H9 (cell line): ENCODE data around the gene PCDHB8. TPM values are rescaled to one million over a fixed set of nuclear protein-coding genes. Genes with fewer than 3 reads are reported as not detected.
"Not testable (repeated sequence)": the region's sequence is repeated elsewhere in the genome, so short reads cannot be mapped to it uniquely, and the experiment has no call there.

Experiments used
- DNase-seq: peaks from one replicate; pipeline ENCODE4 v3.0.0-alpha.2; 2017
- H2AFZ ChIP-seq: one replicate; pipeline ENCODE4 v1.6.1; 2013; ENCODE audit warnings: mild to moderate bottlenecking, low read length, control low read depth, moderate library complexity
- H2AK5ac ChIP-seq: 2 replicates; pipeline ENCODE4 v1.6.1; 2013; ENCODE audit warnings: low read length, control low read depth, mixed read lengths; ENCODE audit not compliant: insufficient read length
- H2BK120ac ChIP-seq: one replicate; pipeline ENCODE4 v1.6.1; 2013; ENCODE audit warnings: low read depth, mild to moderate bottlenecking, low read length, control low read depth, inconsistent platforms; ENCODE audit not compliant: poor library complexity, severe bottlenecking
- H2BK12ac ChIP-seq: 2 replicates; pipeline ENCODE4 v1.6.1; 2013; ENCODE audit warnings: low read length, control low read depth, mixed read lengths, low read depth; ENCODE audit not compliant: insufficient read length
- H2BK15ac ChIP-seq: 2 replicates; pipeline ENCODE4 v1.6.1; 2013; ENCODE audit warnings: low read depth, low read length, control low read depth
- H2BK20ac ChIP-seq: one replicate; pipeline ENCODE4 v1.6.1; 2013; ENCODE audit warnings: low read depth, mild to moderate bottlenecking, low read length, control low read depth, inconsistent platforms; ENCODE audit not compliant: poor library complexity, severe bottlenecking
- H2BK5ac ChIP-seq: 2 replicates; pipeline ENCODE4 v1.6.1; 2013; ENCODE audit warnings: low read length, control low read depth, mixed read lengths; ENCODE audit not compliant: insufficient read length
- H3K14ac ChIP-seq: 2 replicates; pipeline ENCODE4 v1.6.1; 2013; ENCODE audit warnings: low read length, control low read depth; ENCODE audit not compliant: insufficient read depth
- H3K18ac ChIP-seq: 2 replicates; pipeline ENCODE4 v1.6.1; 2013; ENCODE audit warnings: low read depth, mild to moderate bottlenecking, mixed read lengths, low read length, control low read depth; ENCODE audit not compliant: insufficient read length
- H3K23ac ChIP-seq: 2 replicates; pipeline ENCODE4 v1.6.1; 2013; ENCODE audit warnings: low read length, control low read depth, mixed read lengths, low read depth; ENCODE audit not compliant: insufficient read length
- H3K23me2 ChIP-seq: 2 replicates; pipeline ENCODE4 v1.6.1; 2013; ENCODE audit warnings: low read depth, mild to moderate bottlenecking, mixed read lengths, low read length, control low read depth; ENCODE audit not compliant: insufficient read length, poor library complexity, severe bottlenecking
- H3K27ac ChIP-seq: 2 replicates; pipeline ENCODE4 v1.5.1; 2013; ENCODE audit warnings: low read length, control low read depth, mixed read lengths, low read depth; ENCODE audit not compliant: insufficient read length
- H3K27me3 ChIP-seq: 2 replicates; pipeline ENCODE4 v1.6.1; 2013; ENCODE audit warnings: low read length, control low read depth, inconsistent platforms; ENCODE audit not compliant: insufficient read depth
- H3K4ac ChIP-seq: 2 replicates; pipeline ENCODE4 v1.6.1; 2013; ENCODE audit warnings: low read depth, mild to moderate bottlenecking, control low read depth, inconsistent platforms, low read length, moderate library complexity
- H3K4me1 ChIP-seq: 2 replicates; pipeline ENCODE4 v1.6.1; 2013; ENCODE audit warnings: low read length, control low read depth, inconsistent platforms; ENCODE audit not compliant: insufficient read depth
- H3K4me2 ChIP-seq: 2 replicates; pipeline ENCODE4 v1.6.1; 2013; ENCODE audit warnings: low read length, control low read depth, mixed read lengths; ENCODE audit not compliant: insufficient read length, insufficient read depth
- H3K56ac ChIP-seq: 2 replicates; pipeline ENCODE4 v1.6.1; 2013; ENCODE audit warnings: low read depth, mild to moderate bottlenecking, mixed read lengths, low read length, control low read depth; ENCODE audit not compliant: insufficient read length
- H3K79me1 ChIP-seq: 2 replicates; pipeline ENCODE4 v1.6.1; 2013; ENCODE audit warnings: low read depth, mild to moderate bottlenecking, moderate library complexity, low read length, control low read depth, inconsistent platforms; ENCODE audit not compliant: insufficient read depth, poor library complexity, severe bottlenecking
- H3K79me2 ChIP-seq: 2 replicates; pipeline ENCODE4 v1.6.1; 2013; ENCODE audit warnings: low read length, control low read depth, inconsistent platforms; ENCODE audit not compliant: insufficient read depth
- H3K9ac ChIP-seq: 2 replicates; pipeline ENCODE4 v1.6.1; 2013; ENCODE audit warnings: low read length, control low read depth, mixed read lengths; ENCODE audit not compliant: insufficient read length; ENCODE audit errors: extremely low read depth
- H3K9me3 ChIP-seq: one replicate; pipeline ENCODE4 v1.6.1; 2013; ENCODE audit warnings: low read depth, low read length, inconsistent platforms; ENCODE audit not compliant: control insufficient read depth
- H3T11ph ChIP-seq: one replicate; pipeline ENCODE4 v1.6.1; 2013; ENCODE audit warnings: mild to moderate bottlenecking, low read length, control low read depth, inconsistent platforms
- H4K20me1 ChIP-seq: one replicate; pipeline ENCODE4 v1.6.1; 2013; ENCODE audit not compliant: control insufficient read depth, insufficient read length, insufficient read depth
- H4K5ac ChIP-seq: 2 replicates; pipeline ENCODE4 v1.6.1; 2013; ENCODE audit warnings: low read depth, mild to moderate bottlenecking, mixed read lengths, low read length, control low read depth; ENCODE audit not compliant: insufficient read length
- H4K8ac ChIP-seq: replicated peaks from 2 replicates; pipeline ENCODE4 v1.6.1; 2013; ENCODE audit warnings: low read length, control low read depth, mixed read lengths, low read depth; ENCODE audit not compliant: insufficient read length
- H4K91ac ChIP-seq: 2 replicates; pipeline ENCODE4 v1.6.1; 2013; ENCODE audit warnings: low read depth, mild to moderate bottlenecking, moderate library complexity, mixed read lengths, low read length, control low read depth; ENCODE audit not compliant: insufficient read length
- H3K27ac Mint-ChIP-seq, 3 experiments: 2 replicates in 2 of 3; 3 replicates in 1 of 3; pipeline ENCODE4 v1.8.0; 2020 to 2021; ENCODE audit warnings: mixed read lengths in 3 of 3, mild to moderate bottlenecking in 1 of 3, moderate library complexity in 1 of 3
- H3K27me3 Mint-ChIP-seq: 2 replicates; pipeline ENCODE4 v1.8.0; 2021; ENCODE audit warnings: low read depth, mild to moderate bottlenecking, moderate library complexity, mixed read lengths
- H3K36me3 Mint-ChIP-seq, 3 experiments: 2 replicates in 2 of 3; 3 replicates in 1 of 3; pipeline ENCODE4 v1.8.0; 2020 to 2021; ENCODE audit warnings: low read depth in 3 of 3, mixed read lengths in 3 of 3; ENCODE audit not compliant: insufficient read depth in 1 of 3
- H3K4me1 Mint-ChIP-seq, 2 experiments: 2 replicates each; pipeline ENCODE4 v1.8.0; 2020; ENCODE audit warnings: mixed read lengths in 2 of 2
- H3K4me3 Mint-ChIP-seq, 2 experiments: 2 replicates in 1 of 2; 3 replicates in 1 of 2; pipeline ENCODE4 v1.8.0; 2020 to 2021; ENCODE audit warnings: mild to moderate bottlenecking in 2 of 2, mixed read lengths in 2 of 2, moderate library complexity in 1 of 2
- H3K9me3 Mint-ChIP-seq, 2 experiments: 2 replicates in 1 of 2; 3 replicates in 1 of 2; pipeline ENCODE4 v1.8.0; 2020; ENCODE audit warnings: mild to moderate bottlenecking in 2 of 2, mixed read lengths in 2 of 2, moderate library complexity in 1 of 2
- CTCF ChIP-seq: fragments of 200-600 bp; sonication (generic); conservative IDR thresholded peaks from 3 replicates; pipeline ENCODE4 v1.8.0; 2021; ENCODE audit warnings: antibody characterized with exemption, mild to moderate bottlenecking
- WGBS: extraction: QIAGEN DNeasy Blood & Tissue Kit; methylation state at CpG from one replicate; pipeline ENCODE4 v1.1.7; 2013; ENCODE audit warnings: missing lambda C conversion rate, low lambda C conversion rate, mixed read lengths; ENCODE audit not compliant: insufficient read length; ENCODE audit errors: extremely low coverage; 5-methylcytosine and 5-hydroxymethylcytosine counted together
- total RNA-seq: library from RNA; stranded (reverse); gene quantifications from 2 replicates; pipeline ENCODE4 v1.2.1, GENCODE V29; 2021

PCDHB8 gene
- total RNA-seq, 1 experiment from 2014 or later = 0.57 TPM

- Histone ChIP-seq H3K79me2 (no peaks in the 10 kb centered on the region), H2BK20ac (peak within 1 kb of the TSS; percentile 90), H3K23ac (no peak within 1 kb of the TSS), H2AK5ac (no peak within 1 kb of the TSS), H3K4me1 (no peaks in the 10 kb centered on the region), H2BK15ac (no peak within 1 kb of the TSS), H3K14ac (no peak within 1 kb of the TSS), H2BK5ac (no peak within 1 kb of the TSS), H2AFZ (peak within 1 kb of the TSS; percentile 95), H3K4me2 (no peak within 1 kb of the TSS), H3T11ph (no peak within 1 kb of the TSS), H4K8ac (no peak within 1 kb of the TSS), H3K18ac (no peak within 1 kb of the TSS), H2BK12ac (no peak within 1 kb of the TSS), H3K27ac (no peak within 1 kb of the TSS), H4K20me1 (no peaks in the 10 kb centered on the region), H3K79me1 (no peaks in the 10 kb centered on the region), H3K56ac (no peak within 1 kb of the TSS), H2BK120ac (no peak within 1 kb of the TSS), H3K9me3 (no peaks in the 10 kb centered on the region), H3K23me2 (no peaks in the 10 kb centered on the region), H4K5ac (no peak within 1 kb of the TSS), H3K9ac (no peak within 1 kb of the TSS), H3K4ac (no peak within 1 kb of the TSS), H4K91ac (no peak within 1 kb of the TSS), H3K27me3 (no peaks in the 10 kb centered on the region)
- Mint-ChIP-seq H3K36me3 (peaks cover 4 to 16% (median 12%) of the 10 kb centered on the region in 3 experiments; a peak in 5 of 7 replicates), H3K27me3 (peaks cover 12% of the 10 kb centered on the region), H3K27ac (no peak within 1 kb of the TSS), H3K4me3 (0 out of 5 replicates have a peak within 1 kb of the TSS, but pooled peaks of 1 of the 2 experiments have one; percentile 16), H3K9me3 (peaks cover 21 to 30% of the 10 kb centered on the region in 2 experiments), H3K4me1 (peaks cover 0 to 6% of the 10 kb centered on the region in 2 experiments; a peak in 1 of 4 replicates)
- no peak for DNase-seq
- TF ChIP-seq CTCF = peak; percentile 86
- WGBS = no CpG with 5 or more reads among the region's 20 CpGs
Measured at GRCh38 chr5:141172381-141173204, 5.0 kb upstream of the PCDHB8 start, which contains the start of gene PCDHB7. TSS of gene PCDHB7 (plus strand) at chr5:141172644. CDS start at chr5:141172836, 192 bp downstream.

- not testable (repeated sequence) for H3K56ac ChIP-seq, H3K4me1 Mint-ChIP-seq, H2BK12ac ChIP-seq, H3T11ph ChIP-seq, H3K23ac ChIP-seq, H4K5ac ChIP-seq, H2BK15ac ChIP-seq, H3K4ac ChIP-seq, H3K79me2 ChIP-seq, H4K91ac ChIP-seq, H3K27ac ChIP-seq, H3K79me1 ChIP-seq, H3K9ac ChIP-seq, H3K14ac ChIP-seq, DNase-seq, H3K23me2 ChIP-seq, H2BK20ac ChIP-seq, H2BK5ac ChIP-seq, H2BK120ac ChIP-seq, H3K27me3 ChIP-seq, H3K18ac ChIP-seq, H3K4me3 Mint-ChIP-seq, H4K20me1 ChIP-seq, H3K9me3 ChIP-seq, H3K4me1 ChIP-seq, H2AFZ ChIP-seq, H4K8ac ChIP-seq, H2AK5ac ChIP-seq, H3K4me2 ChIP-seq, H3K27ac Mint-ChIP-seq, H3K27me3 Mint-ChIP-seq
- Mint-ChIP-seq H3K9me3 (peaks cover 18 to 25% of the 10 kb centered on the region in 2 experiments), H3K36me3 (peaks cover 4 to 16% (median 12%) of the 10 kb centered on the region in 3 experiments; a peak in 5 of 7 replicates)
- WGBS = no CpG with 5 or more reads among the region's 79 CpGs
Measured at GRCh38 chr5:141174291-141175104, 3.1 kb upstream of the PCDHB8 start.
